Hepatocyte (in vitro differentiated cells): ENCODE results near the gene EXOC3L4. TPM values are rescaled to one million over a fixed set of nuclear protein-coding genes. Genes with fewer than 3 reads are reported as not detected.

Experiments
- DNase-seq: peaks from one replicate; pipeline ENCODE4 v3.0.0-alpha.2; 2016; ENCODE audit warnings: low spot score
- H2AFZ ChIP-seq: fragments of 200-600 bp; sonication (generic); 2 replicates; pipeline ENCODE4 v1.6.0; 2016; ENCODE audit warnings: antibody characterized with exemption, mild to moderate bottlenecking
- H3K27ac ChIP-seq: fragments of 200-600 bp; sonication (generic); 2 replicates; pipeline ENCODE4 v1.5.1; 2016; ENCODE audit warnings: mild to moderate bottlenecking
- H3K27me3 ChIP-seq: fragments of 200-600 bp; sonication (generic); 2 replicates; pipeline ENCODE4 v1.6.1; 2016
- H3K36me3 ChIP-seq: fragments of 200-600 bp; sonication (generic); replicated peaks from 2 replicates; pipeline ENCODE4 v1.5.1; 2016; ENCODE audit warnings: low read depth; ENCODE audit not compliant: insufficient read depth
- H3K4me1 ChIP-seq: fragments of 200-600 bp; sonication (generic); 2 replicates; pipeline ENCODE4 v1.5.1; 2016; ENCODE audit warnings: mild to moderate bottlenecking, moderate library complexity; ENCODE audit not compliant: insufficient read depth
- H3K4me2 ChIP-seq: fragments of 200-600 bp; sonication (generic); 2 replicates; pipeline ENCODE4 v1.6.0; 2016
- H3K4me3 ChIP-seq: fragments of 200-600 bp; sonication (generic); 2 replicates; pipeline ENCODE4 v1.5.1; 2016; ENCODE audit warnings: mild to moderate bottlenecking
- H3K79me2 ChIP-seq: fragments of 200-600 bp; sonication (generic); 2 replicates; pipeline ENCODE4 v1.6.0; 2017; ENCODE audit warnings: mild to moderate bottlenecking
- H3K9me2 ChIP-seq: fragments of 200-600 bp; sonication (generic); replicated peaks from 2 replicates; pipeline ENCODE4 v1.6.0; 2017; ENCODE audit warnings: mild to moderate bottlenecking; ENCODE audit not compliant: insufficient read depth
- H3K9me3 ChIP-seq: fragments of 200-600 bp; sonication (generic); 2 replicates; pipeline ENCODE4 v1.5.1; 2016; ENCODE audit warnings: low read depth, mild to moderate bottlenecking
- H4K20me1 ChIP-seq: fragments of 200-600 bp; sonication (generic); 2 replicates; pipeline ENCODE4 v1.6.0; 2016; ENCODE audit warnings: mild to moderate bottlenecking; ENCODE audit not compliant: insufficient read depth, poor library complexity, severe bottlenecking
- CTCF ChIP-seq: fragments of 200-600 bp; sonication (generic); IDR thresholded peaks from 2 replicates; pipeline ENCODE4 v1.5.1; 2016; ENCODE audit warnings: antibody characterized with exemption, mild to moderate bottlenecking; ENCODE audit not compliant: poor library complexity
- EZH2 ChIP-seq: fragments of 200-600 bp; sonication (generic); IDR thresholded peaks from 2 replicates; pipeline ENCODE4 v1.6.1; 2016; ENCODE audit warnings: antibody characterized with exemption, mild to moderate bottlenecking, borderline replicate concordance
- EZH2phosphoT487 ChIP-seq: fragments of 200-600 bp; sonication (generic); IDR thresholded peaks from one replicate; pipeline ENCODE4 v1.6.1; 2018; ENCODE audit warnings: antibody characterized with exemption, mild to moderate bottlenecking, low read depth, moderate library complexity; ENCODE audit not compliant: unreplicated experiment, severe bottlenecking
- WGBS: methylation state at CpG from one replicate; pipeline ENCODE4 v1.1.6; 2016; ENCODE audit warnings: low lambda C conversion rate; ENCODE audit errors: missing lambda C conversion rate; 5-methylcytosine and 5-hydroxymethylcytosine counted together
- polyA plus RNA-seq: library from polyadenylated mRNA; unstranded; fragments of >200 nt; fragmentation: Nextera tagmentation; extraction: Ambion mirVana; gene quantifications from 2 replicates; pipeline ENCODE4 v1.2.1, GENCODE V29; 2016
- total RNA-seq: library from RNA; depleted of rRNA; stranded (reverse); fragments of >200 nt; gene quantifications from 2 replicates; pipeline ENCODE4 v1.2.3, GENCODE V29; 2014

Gene EXOC3L4
- total and polyA plus RNA-seq, 2 experiments from 2014 or later, result 35.3 to 40.3 TPM

DNA sequence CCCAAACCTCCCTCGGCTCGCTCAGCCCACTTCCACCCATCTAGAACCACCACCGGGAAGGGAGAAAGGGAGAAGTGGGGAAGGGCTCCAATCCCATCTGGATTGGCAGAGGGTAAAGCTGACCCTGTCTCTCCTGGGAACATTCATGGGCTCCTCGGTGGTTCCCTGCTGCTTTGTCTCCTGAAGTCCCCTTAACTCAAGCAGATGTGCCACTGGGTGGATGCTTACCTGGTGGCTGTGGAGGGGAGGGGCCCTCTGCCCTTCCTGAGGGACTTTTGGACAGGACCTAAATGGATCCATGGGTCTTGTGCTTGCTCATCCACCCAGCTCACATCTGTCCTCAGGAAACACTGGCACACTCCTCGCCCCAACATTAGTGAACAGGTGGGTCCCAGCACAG lies 35.0 kb upstream of the EXOC3L4 start:
- no peak for DNase-seq
- H3K4me2 ChIP-seq, result peak overlapping the region; percentile 100

DNA sequence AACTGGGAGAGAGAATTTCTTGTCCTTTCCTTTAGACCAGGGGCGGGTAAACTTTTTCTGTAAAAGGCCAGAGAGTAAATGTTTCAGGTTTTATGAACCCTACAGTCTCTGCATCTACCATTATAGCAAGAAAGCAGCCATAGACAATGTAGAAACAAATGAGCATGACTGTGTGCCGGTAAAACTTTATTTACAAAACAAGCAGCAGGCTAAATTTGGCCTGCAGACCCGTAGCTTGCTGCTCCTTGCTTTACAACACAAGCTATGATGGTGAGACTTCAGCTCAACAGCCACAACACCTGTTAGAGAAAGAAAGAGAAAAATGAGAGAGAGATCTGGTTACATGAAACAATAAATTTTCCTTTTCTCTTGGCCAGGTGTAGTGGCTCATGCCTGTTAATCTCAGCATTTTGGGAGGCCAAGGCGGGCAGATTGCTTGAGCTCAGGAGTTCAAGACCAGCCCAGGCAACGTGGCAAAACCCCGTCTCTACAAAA lies 33.0 kb upstream of the EXOC3L4 start:
- Histone ChIP-seq H3K4me2 (no peak overlapping the region), H3K4me1 (peaks cover 16% of the 10 kb centered on the region), H3K4me3 (no peak overlapping the region), H4K20me1 (no peaks in the 10 kb centered on the region), H3K79me2 (peaks cover 26% of the 10 kb centered on the region), H3K9me3 (no peaks in the 10 kb centered on the region), H3K27ac (no peak overlapping the region), H3K9me2 (no peaks in the 10 kb centered on the region), H2AFZ (no peak overlapping the region), H3K27me3 (no peaks in the 10 kb centered on the region), H3K36me3 (no peaks in the 10 kb centered on the region)
- no peak for TF ChIP-seq EZH2phosphoT487
- TF ChIP-seq EZH2, result no peak
- TF ChIP-seq CTCF, result no peak
- WGBS, result 87% methylated on average over 6 of the region's 6 CpGs
- no peak for DNase-seq

More for the DNA sequence above, 35.0 kb upstream of the EXOC3L4 start:
- Histone ChIP-seq H3K9me2 (no peaks in the 10 kb centered on the region), H3K4me1 (peaks cover 32% of the 10 kb centered on the region), H3K27ac (no peak overlapping the region), H3K79me2 (peaks cover 45% of the 10 kb centered on the region), H2AFZ (no peak overlapping the region), H3K9me3 (no peaks in the 10 kb centered on the region), H3K27me3 (no peaks in the 10 kb centered on the region), H3K4me3 (no peak overlapping the region), H4K20me1 (peaks cover 19% of the 10 kb centered on the region), H3K36me3 (no peaks in the 10 kb centered on the region)
- WGBS, result 91% methylated on average over 5 of the region's 5 CpGs
- TF ChIP-seq EZH2 (no peak), EZH2phosphoT487 (no peak), CTCF (no peak)

DNA sequence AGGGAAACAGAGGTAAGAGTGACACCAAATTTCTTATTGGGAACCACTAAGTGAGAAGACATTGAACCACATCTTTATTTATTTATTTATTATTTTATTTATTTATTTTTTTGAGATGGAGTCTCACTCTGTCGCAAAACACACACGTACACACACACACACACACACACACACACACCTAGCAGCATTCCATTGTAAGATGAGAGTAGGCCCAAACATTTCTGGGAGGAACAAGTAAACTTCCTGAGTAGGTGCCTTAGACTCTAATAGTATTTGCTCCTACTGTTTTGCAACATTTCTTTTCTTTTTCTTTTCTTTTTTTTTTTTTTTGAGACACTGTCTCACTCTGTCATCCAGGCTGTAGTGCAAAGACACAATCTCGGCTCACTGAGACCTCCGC lies 30.1 kb upstream of the EXOC3L4 start:
- peaks cover 8% of the 10 kb centered on the region for H3K79me2 ChIP-seq
- no peak overlapping the region for H3K4me3 ChIP-seq
- no peaks in the 10 kb centered on the region for H4K20me1 ChIP-seq
- H3K4me2 ChIP-seq, result no peak overlapping the region
- no peaks in the 10 kb centered on the region for H3K36me3 ChIP-seq
- WGBS, result 91% methylated on average over 4 of the region's 4 CpGs
- peaks cover 12% of the 10 kb centered on the region for H3K4me1 ChIP-seq
- DNase-seq, result no peak
- no peak overlapping the region for H2AFZ ChIP-seq
- TF ChIP-seq EZH2 (no peak), EZH2phosphoT487 (no peak), CTCF (no peak)
- H3K27me3 ChIP-seq, result no peaks in the 10 kb centered on the region
- H3K27ac ChIP-seq, result no peak overlapping the region
- H3K9me3 ChIP-seq, result no peaks in the 10 kb centered on the region
- H3K9me2 ChIP-seq, result no peaks in the 10 kb centered on the region
